ENCODE data around the gene SRD5A2. TPM values are rescaled to one million over a fixed set of nuclear protein-coding genes. Genes with fewer than 3 reads are reported as not detected.

The SRD5A2 gene
- total and polyA plus RNA-seq, 2 donors (not counting 1 experiment from before 2014, with no cell fraction given), result not detected

DNA sequence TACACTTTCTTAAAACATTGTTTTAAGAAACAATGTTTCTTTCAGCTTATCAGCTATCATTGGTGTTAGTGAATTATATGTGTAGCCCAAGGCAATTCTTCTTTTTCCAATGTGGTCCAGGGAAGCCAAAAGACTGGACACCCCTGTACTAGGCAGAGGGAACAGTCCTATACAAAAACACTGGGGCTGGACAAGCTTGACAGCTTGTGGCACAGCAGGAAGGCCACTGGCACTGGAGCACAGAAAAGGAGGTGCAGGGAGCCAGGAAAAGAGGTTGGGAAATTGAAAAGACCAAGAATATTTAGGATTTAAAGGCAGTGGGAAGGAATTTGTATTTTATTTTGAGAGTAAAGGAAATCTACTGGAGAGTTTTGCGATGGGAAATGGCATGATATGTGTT, 47.7 kb downstream of the SRD5A2 start:
- H3K4me3 ChIP-seq (ENCODE audit: control extremely low read depth in 1 of 5, extremely low read depth in 1 of 5, insufficient read depth in 1 of 5, low read depth in 2 of 5, low read length in 4 of 5), result no peak overlapping the region
- Mint-ChIP-seq H3K4me1 (no peaks in the 10 kb centered on the region), H3K27me3 (peaks cover 38% of the 10 kb centered on the region), H3K27ac (no peak overlapping the region), H3K9me3 (ENCODE audit: insufficient read depth) (no peaks in the 10 kb centered on the region), H3K4me3 (no peak overlapping the region)
- TF ChIP-seq, protein P1, sequence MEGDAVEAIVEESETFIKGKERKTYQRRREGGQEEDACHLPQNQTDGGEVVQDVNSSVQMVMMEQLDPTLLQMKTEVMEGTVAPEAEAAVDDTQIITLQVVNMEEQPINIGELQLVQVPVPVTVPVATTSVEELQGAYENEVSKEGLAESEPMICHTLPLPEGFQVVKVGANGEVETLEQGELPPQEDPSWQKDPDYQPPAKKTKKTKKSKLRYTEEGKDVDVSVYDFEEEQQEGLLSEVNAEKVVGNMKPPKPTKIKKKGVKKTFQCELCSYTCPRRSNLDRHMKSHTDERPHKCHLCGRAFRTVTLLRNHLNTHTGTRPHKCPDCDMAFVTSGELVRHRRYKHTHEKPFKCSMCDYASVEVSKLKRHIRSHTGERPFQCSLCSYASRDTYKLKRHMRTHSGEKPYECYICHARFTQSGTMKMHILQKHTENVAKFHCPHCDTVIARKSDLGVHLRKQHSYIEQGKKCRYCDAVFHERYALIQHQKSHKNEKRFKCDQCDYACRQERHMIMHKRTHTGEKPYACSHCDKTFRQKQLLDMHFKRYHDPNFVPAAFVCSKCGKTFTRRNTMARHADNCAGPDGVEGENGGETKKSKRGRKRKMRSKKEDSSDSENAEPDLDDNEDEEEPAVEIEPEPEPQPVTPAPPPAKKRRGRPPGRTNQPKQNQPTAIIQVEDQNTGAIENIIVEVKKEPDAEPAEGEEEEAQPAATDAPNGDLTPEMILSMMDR (IDR thresholded peaks at IDR 0.05), result no peak
- TF ChIP-seq EZH2 (IDR thresholded peaks at IDR 0.05; ENCODE audit: borderline replicate concordance, insufficient read depth, low read depth, low read length, poor library complexity, severe bottlenecking), result no peak
- peaks cover 0 to 10% (median 4%) of the 10 kb centered on the region in 4 experiments for H3K27me3 ChIP-seq (replicated peaks in 1 of 4; ENCODE audit: control extremely low read depth in 1 of 4, control insufficient read depth in 3 of 4, insufficient read depth in 4 of 4, low read length in 3 of 4)
- intact Hi-C loops (cut with micrococcal nuclease), result no loop called here
- H3K4me2 ChIP-seq (replicated peaks; ENCODE audit: low read depth, low read length, poor library complexity, severe bottlenecking), result no peak overlapping the region
- no peaks in the 10 kb centered on the region for H3K79me2 ChIP-seq (ENCODE audit: control insufficient read depth, insufficient read depth, low read length)
- H2AFZ ChIP-seq (ENCODE audit: insufficient read depth, low read depth, low read length, poor library complexity, severe bottlenecking), result no peak overlapping the region
- ATAC-seq (ENCODE audit: low read depth) (no peak), DNase-seq (no peak)
- H4K20me1 ChIP-seq (ENCODE audit: control insufficient read depth, insufficient read depth, low read length, poor library complexity, severe bottlenecking), result no peaks in the 10 kb centered on the region
- ChIA-PET POLR2A (no interaction called here), CTCF (no interaction called here)
- no peak overlapping the region for H3K27ac ChIP-seq (ENCODE audit: low read length in 2 of 2)
- no peak overlapping the region for H3K9ac ChIP-seq (ENCODE audit: low read length)
- no peaks in the 10 kb centered on the region for H3K36me3 ChIP-seq (replicated peaks in 1 of 2; ENCODE audit: control extremely low read depth in 1 of 2, control insufficient read depth in 1 of 2, extremely low read depth in 1 of 2, insufficient read depth in 2 of 2, low read length in 1 of 2)
- no peaks in the 10 kb centered on the region for H3K4me1 ChIP-seq (ENCODE audit: control insufficient read depth in 2 of 2, insufficient read depth in 2 of 2, low read length in 2 of 2)
- H3K9me3 ChIP-seq (ENCODE audit: control extremely low read depth in 1 of 3, control insufficient read depth in 2 of 3, insufficient read depth in 1 of 3, low read length in 2 of 3), result no peaks in the 10 kb centered on the region
- WGBS (ENCODE audit: insufficient coverage), result 100% methylated on average over 1 of the region's 1 CpG

DNA sequence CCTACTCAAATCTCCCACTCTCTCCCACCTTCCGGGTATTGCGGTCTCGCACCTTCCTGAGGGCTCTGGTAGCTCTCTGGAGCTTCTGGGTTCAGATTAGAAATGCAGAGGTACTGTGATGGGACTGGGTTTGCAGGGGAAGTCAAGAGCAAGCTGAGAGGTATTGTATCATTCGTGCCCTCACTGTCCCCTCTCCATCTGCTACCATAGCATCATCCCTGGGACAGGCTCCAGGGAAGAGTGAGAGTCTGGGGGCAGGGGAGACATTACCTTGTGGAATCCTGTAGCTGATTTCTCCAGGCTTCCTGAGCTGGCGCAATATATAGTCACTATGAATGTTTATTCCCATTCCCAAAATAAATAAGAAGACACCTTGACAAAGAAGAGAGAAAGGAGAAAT, 49.6 kb downstream of the SRD5A2 start:
- no peaks in the 10 kb centered on the region for H3K9me3 ChIP-seq (ENCODE audit: control extremely low read depth in 1 of 3, control insufficient read depth in 2 of 3, insufficient read depth in 1 of 3, low read length in 2 of 3)
- H3K4me3 ChIP-seq (ENCODE audit: control extremely low read depth in 1 of 5, extremely low read depth in 1 of 5, insufficient read depth in 1 of 5, low read depth in 2 of 5, low read length in 4 of 5), result no peak overlapping the region
- TF ChIP-seq EZH2 (IDR thresholded peaks at IDR 0.05; ENCODE audit: borderline replicate concordance, insufficient read depth, low read depth, low read length, poor library complexity, severe bottlenecking), result no peak
- TF ChIP-seq, protein P1 (IDR thresholded peaks at IDR 0.05), result no peak
- no peaks in the 10 kb centered on the region for H3K4me1 ChIP-seq (ENCODE audit: control insufficient read depth in 2 of 2, insufficient read depth in 2 of 2, low read length in 2 of 2)
- POLR2A ChIA-PET, result no interaction called here
- no peaks in the 10 kb centered on the region for H3K9me3 Mint-ChIP-seq (ENCODE audit: insufficient read depth)
- no peak for ATAC-seq (ENCODE audit: low read depth)
- H3K27me3 ChIP-seq (replicated peaks in 1 of 4; ENCODE audit: control extremely low read depth in 1 of 4, control insufficient read depth in 3 of 4, insufficient read depth in 4 of 4, low read length in 3 of 4), result peaks cover 0 to 7% (median 0%) of the 10 kb centered on the region in 4 experiments
- no peaks in the 10 kb centered on the region for H3K4me1 Mint-ChIP-seq
- H4K20me1 ChIP-seq (ENCODE audit: control insufficient read depth, insufficient read depth, low read length, poor library complexity, severe bottlenecking), result no peaks in the 10 kb centered on the region
- H3K4me2 ChIP-seq (replicated peaks; ENCODE audit: low read depth, low read length, poor library complexity, severe bottlenecking), result no peak overlapping the region
- H3K36me3 ChIP-seq (replicated peaks in 1 of 2; ENCODE audit: control extremely low read depth in 1 of 2, control insufficient read depth in 1 of 2, extremely low read depth in 1 of 2, insufficient read depth in 2 of 2, low read length in 1 of 2), result no peaks in the 10 kb centered on the region
- no peak overlapping the region for H3K4me3 Mint-ChIP-seq
- H3K9ac ChIP-seq (ENCODE audit: low read length), result no peak overlapping the region
- H3K27me3 Mint-ChIP-seq, result peaks cover 43% of the 10 kb centered on the region
- CTCF ChIA-PET, result interaction anchor here (0.7 to 1.5 kb wide), 2 partner anchors 8 to 819 kb away, joined by 3 to 5 read pairs; no protein-coding TSS in a partner anchor
- H3K27ac ChIP-seq (ENCODE audit: low read length in 2 of 2), result no peak overlapping the region
- no peaks in the 10 kb centered on the region for H3K79me2 ChIP-seq (ENCODE audit: control insufficient read depth, insufficient read depth, low read length)
- H2AFZ ChIP-seq (ENCODE audit: insufficient read depth, low read depth, low read length, poor library complexity, severe bottlenecking), result no peak overlapping the region
- WGBS (ENCODE audit: insufficient coverage), result no CpG with 5 or more reads among the region's 5 CpGs
- no peak for DNase-seq
- intact Hi-C loops (cut with micrococcal nuclease), result no loop called here
- H3K27ac Mint-ChIP-seq, result no peak overlapping the region
